GM23248 (cell line): Measurements from ENCODE around the gene CDK4.

Experiments
- EZH2 ChIP-seq: fragments of 200-600 bp; sonication (generic); IDR thresholded peaks from 2 replicates; pipeline ENCODE4 v1.6.1; 2018; ENCODE audit warnings: antibody characterized with exemption, mild to moderate bottlenecking; ENCODE audit not compliant: insufficient read depth, poor library complexity, severe bottlenecking
- EZH2phosphoT487 ChIP-seq: fragments of 200-600 bp; sonication (generic); IDR thresholded peaks from 2 replicates; pipeline ENCODE4 v1.6.1; 2018; ENCODE audit warnings: antibody characterized with exemption, moderate library complexity, mild to moderate bottlenecking, low read depth; ENCODE audit not compliant: insufficient read depth

GRCh38 chr12:57775044-57775443 lies 22.9 kb upstream of the CDK4 start:
- no peak for TF ChIP-seq EZH2
- TF ChIP-seq EZH2phosphoT487: no peak
